ENCODE measurements around the gene SRSF4. TPM values are rescaled to one million over a fixed set of nuclear protein-coding genes. Genes with fewer than 3 reads are reported as not detected.

The SRSF4 gene
- total and polyA plus RNA-seq, 2 donors (not counting 3 experiments of a cell fraction or from before 2014, with no cell fraction given), result 45.6 to 108 TPM

GRCh38 chr1:29221296-29221695, 39.6 kb upstream of the SRSF4 start:
- no peak for FAIRE-seq
- no TSS peak for BruUV-seq (replicated peaks)
- CTCF ChIA-PET, result no interaction called here

More at GRCh38 chr1:29221296-29221695, 39.6 kb upstream of the SRSF4 start:
- Histone ChIP-seq H3K27me3 (ENCODE audit: control insufficient read depth in 2 of 2, insufficient read depth in 2 of 2, low read length in 2 of 2) (no peaks in the 10 kb centered on the region), H3K79me2 (ENCODE audit: control insufficient read depth, insufficient read depth, low read length) (no peaks in the 10 kb centered on the region), H4K20me1 (replicated peaks; ENCODE audit: control insufficient read depth, extremely low read depth, insufficient read depth, low read length) (no peaks in the 10 kb centered on the region), H3K4me3 (replicated peaks in 1 of 3; ENCODE audit: insufficient read depth in 1 of 3, low read depth in 1 of 3, low read length in 3 of 3) (no peak overlapping the region), H3K9me1 (replicated peaks; ENCODE audit: control insufficient read depth, extremely low read depth, insufficient read depth, low read length) (no peaks in the 10 kb centered on the region), H3K9me3 (replicated peaks; ENCODE audit: control insufficient read depth, insufficient read depth, low read length) (no peaks in the 10 kb centered on the region), H3K27ac (ENCODE audit: insufficient read depth, low read depth, low read length) (no peak overlapping the region), H3K36me3 (ENCODE audit: control insufficient read depth in 2 of 2, extremely low read depth in 1 of 2, insufficient read depth in 2 of 2, low read length in 2 of 2) (no peaks in the 10 kb centered on the region), H2AFZ (ENCODE audit: low read depth, low read length) (no peak overlapping the region), H3K9ac (replicated peaks; ENCODE audit: extremely low read depth, insufficient read depth, low read length) (no peak overlapping the region), H3K4me2 (ENCODE audit: insufficient read depth, low read length) (no peak overlapping the region), H3K4me1 (ENCODE audit: control insufficient read depth, extremely low read depth, insufficient read depth, low read length) (no peaks in the 10 kb centered on the region)
- intact Hi-C loops (cut with micrococcal nuclease), result no loop called here
- DNase-seq (ENCODE audit: low read depth, low spot score), result no peak
- POLR2A ChIA-PET, result no interaction called here
- TF ChIP-seq, protein P1, sequence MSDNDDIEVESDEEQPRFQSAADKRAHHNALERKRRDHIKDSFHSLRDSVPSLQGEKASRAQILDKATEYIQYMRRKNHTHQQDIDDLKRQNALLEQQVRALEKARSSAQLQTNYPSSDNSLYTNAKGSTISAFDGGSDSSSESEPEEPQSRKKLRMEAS (IDR thresholded peaks at IDR 0.05; ENCODE audit: insufficient read depth, insufficient read length), result no peak
- no peak for TF ChIP-seq FOS (IDR thresholded peaks at IDR 0.05; ENCODE audit: borderline replicate concordance, insufficient read depth, low read length)
- TF ChIP-seq POLR2A (IDR thresholded peaks at IDR 0.05; ENCODE audit: low read depth, low read length), result no peak
- no peak for TF ChIP-seq GATA2 (IDR thresholded peaks at IDR 0.05; ENCODE audit: insufficient read depth, insufficient read length, low read depth, low read length)
- TF ChIP-seq POLR2AphosphoS5 (IDR thresholded peaks at IDR 0.05; ENCODE audit: insufficient read depth, low read depth, low read length), result no peak
- no peak for TF ChIP-seq CTCF (IDR thresholded peaks at IDR 0.05; ENCODE audit: extremely low read depth in 1 of 2, insufficient read depth in 1 of 2, low read depth in 1 of 2, low read length in 2 of 2)
- TF ChIP-seq JUN (IDR thresholded peaks at IDR 0.05; ENCODE audit: borderline replicate concordance, insufficient read depth, insufficient read length, low read depth), result no peak
- no peak for TF ChIP-seq MYC (IDR thresholded peaks at IDR 0.05; ENCODE audit: low read depth, low read length)
- no peak for TF ChIP-seq EZH2 (IDR thresholded peaks at IDR 0.05; ENCODE audit: borderline replicate concordance, low read depth, low read length, severe bottlenecking)
- dilution Hi-C loops (cut with MboI; ENCODE audit: extremely low pct_ligation_motif_present, low sequenced_read_pairs), result no loop called here
